A673 (cell line): ENCODE measurements around the gene SDF2. TPM values are rescaled to one million over a fixed set of nuclear protein-coding genes. Genes with fewer than 3 reads are reported as not detected.

ENCODE experiments used
- BruUV-seq: library from RNA; stranded (reverse); fragments of 400-500 nt; replicated peaks from 2 replicates; lab custom pipeline; 2021; lab: Mats Ljungman, UMichigan
- CTCF ChIA-PET: fragments of 300-600 bp; sonication (Branson Sonifier 250); formaldehyde crosslinking; loops from one replicate; lab custom pipeline; 2022; ENCODE audit warnings: antibody characterized with exemption; lab: Charles Lee
- POLR2A ChIA-PET: fragments of 300-600 bp; sonication (Branson Sonifier 250); formaldehyde crosslinking; loops from one replicate; lab custom pipeline; 2022; ENCODE audit warnings: antibody characterized with exemption; ENCODE audit not compliant: low non-redundant PET; lab: Charles Lee
- DNase-seq: peaks from one replicate; pipeline ENCODE4 v3.0.0-alpha.2; 2015; ENCODE audit warnings: low spot score
- H3K27ac ChIP-seq: fragments of 200-600 bp; sonication (generic); 2 replicates; pipeline ENCODE4 v1.5.1; 2016; ENCODE audit warnings: mixed run types, low read depth, mild to moderate bottlenecking, mixed read lengths, antibody characterized with exemption, low read length; ENCODE audit not compliant: poor library complexity, severe bottlenecking
- H3K27me3 ChIP-seq: fragments of 200-600 bp; sonication (generic); replicated peaks from 2 replicates; pipeline ENCODE4 v1.6.1; 2017; ENCODE audit warnings: mixed run types, low read depth, mild to moderate bottlenecking, mixed read lengths, antibody characterized with exemption, low read length; ENCODE audit not compliant: insufficient read depth, poor library complexity
- H3K36me3 ChIP-seq: fragments of 200-600 bp; sonication (generic); 2 replicates; pipeline ENCODE4 v1.6.1; 2016; ENCODE audit warnings: mixed run types, mild to moderate bottlenecking, mixed read lengths, antibody characterized with exemption, low read length; ENCODE audit not compliant: insufficient read depth, poor library complexity, severe bottlenecking
- H3K4me1 ChIP-seq: fragments of 200-600 bp; sonication (generic); 2 replicates; pipeline ENCODE4 v1.6.1; 2017; ENCODE audit warnings: mixed run types, mild to moderate bottlenecking, mixed read lengths, antibody characterized with exemption, low read length; ENCODE audit not compliant: insufficient read depth, poor library complexity, severe bottlenecking
- H3K4me3 ChIP-seq: fragments of 200-600 bp; sonication (generic); 2 replicates; pipeline ENCODE4 v1.5.1; 2016; ENCODE audit warnings: low read depth, mixed run types, mild to moderate bottlenecking, mixed read lengths, low read length; ENCODE audit not compliant: poor library complexity, severe bottlenecking
- H3K9me3 ChIP-seq: fragments of 200-600 bp; sonication (generic); 2 replicates; pipeline ENCODE4 v1.6.1; 2016; ENCODE audit warnings: mixed run types, low read depth, mild to moderate bottlenecking, mixed read lengths, antibody characterized with exemption, low read length; ENCODE audit not compliant: poor library complexity, severe bottlenecking
- CTCF ChIP-seq: fragments of 300-800, 200-600 bp; sonication (generic); conservative IDR thresholded peaks from 2 replicates; pipeline ENCODE4 v1.5.1; 2017; ENCODE audit warnings: low read depth, mild to moderate bottlenecking, antibody characterized with exemption, low read length, moderate library complexity, mixed read lengths
- EZH2 ChIP-seq: fragments of 200-600 bp; sonication (generic); IDR thresholded peaks from 2 replicates; pipeline ENCODE4 v1.6.1; 2017; ENCODE audit warnings: borderline replicate concordance, low read depth, mild to moderate bottlenecking, mixed read lengths, antibody characterized with exemption, low read length; ENCODE audit not compliant: poor library complexity, severe bottlenecking
- intact Hi-C: fragments of 100-400 bp; cut with micrococcal nuclease; formaldehyde crosslinking; loops from one replicate; pipeline ENCODE4 v1.10.0; 2022; ENCODE audit not compliant: unreplicated experiment
- total RNA-seq: library from RNA; stranded (reverse); gene quantifications from 2 replicates; pipeline ENCODE4 v1.2.3, GENCODE V29; 2021

SDF2 gene
- total RNA-seq, 1 experiment from 2014 or later, result 41.6 TPM

DNA sequence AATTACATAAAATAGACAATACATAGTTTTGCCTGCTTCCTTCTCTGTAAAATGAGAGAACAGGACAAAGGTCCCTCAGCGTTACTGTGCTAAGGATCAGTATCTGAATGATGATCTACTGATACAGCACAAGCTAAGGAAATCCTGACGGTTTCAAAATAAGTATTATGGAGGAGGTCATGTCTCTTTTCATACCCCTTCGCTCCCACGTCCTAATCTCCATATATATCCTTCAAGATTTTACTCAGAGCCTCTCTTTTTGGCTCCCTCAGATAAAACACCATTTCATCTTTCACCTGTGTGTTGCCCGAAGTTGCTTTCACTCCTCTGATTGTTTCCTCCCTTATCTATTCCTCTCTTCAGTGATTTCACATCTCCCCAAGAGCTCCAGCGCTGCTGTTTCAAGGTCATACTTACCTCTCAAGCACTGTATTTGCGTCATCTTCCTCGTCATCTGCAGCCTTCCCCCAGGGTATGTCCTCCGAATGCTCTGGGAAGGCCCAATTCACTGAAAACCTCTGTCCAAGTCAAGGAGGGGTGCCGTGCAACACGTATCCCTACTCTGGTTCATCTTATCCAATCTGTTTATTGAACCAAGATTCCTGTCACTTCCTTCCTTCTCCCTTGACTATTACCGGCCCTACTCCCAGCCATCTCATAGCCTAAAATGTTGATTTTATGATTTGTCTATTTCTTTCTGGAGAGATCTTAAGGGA is 15.5 kb downstream of the SDF2 start:
- Histone ChIP-seq H3K4me1 (peaks cover 18% of the 10 kb centered on the region), H3K27me3 (no peaks in the 10 kb centered on the region), H3K27ac (peak overlapping the region; percentile 52), H3K36me3 (peaks cover 36% of the 10 kb centered on the region), H3K9me3 (no peaks in the 10 kb centered on the region), H3K4me3 (peak overlapping the region; percentile 97)
- POLR2A ChIA-PET, result no interaction called here
- intact Hi-C loops, result no loop called here
- DNase-seq, result no peak
- CTCF ChIA-PET, result interaction anchor here (0.7 to 1.0 kb wide), 3 partner anchors 48 to 104 kb away, joined by 3 read pairs; no protein-coding TSS in a partner anchor
- no TSS peak for BruUV-seq
- TF ChIP-seq CTCF (no peak), EZH2 (no peak)

- intact Hi-C loops, result no loop called here
- ChIA-PET POLR2A (no interaction called here), CTCF (interaction anchor here (0.6 kb wide), 2 partner anchors 20 to 300 kb away, joined by 3 to 10 read pairs; no protein-coding TSS in a partner anchor)
- Histone ChIP-seq H3K9me3 (no peaks in the 10 kb centered on the region), H3K27me3 (no peaks in the 10 kb centered on the region), H3K4me3 (peak overlapping the region; percentile 97), H3K4me1 (peaks cover 18% of the 10 kb centered on the region), H3K27ac (peak overlapping the region; percentile 93), H3K36me3 (peaks cover 40% of the 10 kb centered on the region)
- no peak for TF ChIP-seq CTCF
- no peak for TF ChIP-seq EZH2
- DNase-seq, result no peak
- TSS peak; percentile 96 for BruUV-seq
Observed at GRCh38 chr17:28645576-28645939, 16.1 kb downstream of the SDF2 start.

- ChIA-PET POLR2A (no interaction called here), CTCF (interaction anchor here (0.6 kb wide), 2 partner anchors 20 to 301 kb away, joined by 3 to 10 read pairs; no protein-coding TSS in a partner anchor)
- Histone ChIP-seq H3K27ac (peak within 1 kb of the TSS; percentile 93), H3K36me3 (peaks cover 43% of the 10 kb centered on the region), H3K4me3 (peak within 1 kb of the TSS; percentile 97), H3K27me3 (no peaks in the 10 kb centered on the region), H3K4me1 (peaks cover 18% of the 10 kb centered on the region), H3K9me3 (no peaks in the 10 kb centered on the region)
- BruUV-seq, result no TSS peak
- intact Hi-C loops, result no loop called here
- peak; percentile 98 for DNase-seq
- no peak for TF ChIP-seq CTCF
- TF ChIP-seq EZH2, result no peak
Observed at GRCh38 chr17:28644787-28645575, 16.7 kb downstream of the SDF2 start, which contains the start of gene BLTP2. Gene BLTP2, minus strand, starts transcription at chr17:28645158. Its CDS starts 102 bp downstream, at chr17:28645056.
